H1 (cell line): ENCODE measurements around the gene FHAD1. TPM values are rescaled to one million over a fixed set of nuclear protein-coding genes. Genes with fewer than 3 reads are reported as not detected.

Experiments
- BACH1 ChIP-seq: IDR thresholded peaks from 2 replicates; pipeline ENCODE4 v1.6.1; 2012; ENCODE audit warnings: low read length, improper control_type of control experiment
- CHD7 ChIP-seq: fragments of 300-600 bp; sonication (generic); IDR thresholded peaks from 2 replicates; pipeline ENCODE4 v1.7.1; 2012; ENCODE audit warnings: low read length, moderate library complexity, mild to moderate bottlenecking, inconsistent platforms; ENCODE audit not compliant: insufficient replicate concordance
- HDAC2 ChIP-seq, 2 experiments: fragments of 300-600 bp in 1 of 2; sonication (generic) in 1 of 2; IDR thresholded peaks; 2 replicates each; pipeline ENCODE4 v1.6.1; 2011 to 2012; ENCODE audit warnings: low read depth in 2 of 2, low read length in 2 of 2, mild to moderate bottlenecking in 2 of 2, moderate library complexity in 2 of 2, borderline replicate concordance in 1 of 2, inconsistent platforms in 1 of 2
- JUN ChIP-seq: IDR thresholded peaks from 2 replicates; pipeline ENCODE4 v1.6.1; 2011; ENCODE audit warnings: low read depth, mild to moderate bottlenecking, improper control_type of control experiment, low read length
- NANOG ChIP-seq: IDR thresholded peaks from 2 replicates; pipeline ENCODE4 v1.6.1; 2011; ENCODE audit warnings: low read length, low read depth, mild to moderate bottlenecking, inconsistent platforms; ENCODE audit not compliant: insufficient read depth, poor library complexity, severe bottlenecking
- SAP30 ChIP-seq: fragments of 300-600 bp; sonication (generic); IDR thresholded peaks from 2 replicates; pipeline ENCODE4 v1.7.1; 2012; ENCODE audit warnings: low read length, moderate library complexity, mild to moderate bottlenecking, inconsistent platforms; ENCODE audit not compliant: insufficient read depth, insufficient replicate concordance
- SP1 ChIP-seq: IDR thresholded peaks from 2 replicates; pipeline ENCODE4 v1.6.1; 2011; ENCODE audit warnings: low read depth, low read length
- SRF ChIP-seq: IDR thresholded peaks from 2 replicates; pipeline ENCODE4 v1.6.1; 2011; ENCODE audit warnings: mild to moderate bottlenecking, low read depth, low read length, moderate library complexity
- TAF7 ChIP-seq: optimal IDR thresholded peaks from 2 replicates; pipeline ENCODE3; 2011; ENCODE audit warnings: low read depth, mild to moderate bottlenecking, inconsistent platforms, low read length, moderate library complexity, borderline replicate concordance
- polyA plus RNA-seq, 7 experiments: library from polyadenylated mRNA; depleted of rRNA in 3 of 7; stranded (reverse) in 5 of 7; unstranded in 2 of 7; fragments of >200 nt in 5 of 7; fragments of 200-250 nt in 2 of 7; gene quantifications; 1 replicate in 5 of 7; 2 replicates in 1 of 7; 4 replicates in 1 of 7; pipeline versions ENCODE4 v1.2.1 to v1.2.3, GENCODE V29; 2011 to 2013; ENCODE audit warnings: missing spikeins in 2 of 7, mixed read lengths in 2 of 7
- total RNA-seq: library from RNA; stranded (reverse); fragmentation: NEBNext Ultra II Directional; extraction: Animal tissue kit (Norgen Biotek cat#: 25700); gene quantifications from 2 replicates; pipeline ENCODE4 v1.2.1, GENCODE V29; 2021
- TF ChIP-seq, protein P1 (sequence below): IDR thresholded peaks from 2 replicates; pipeline ENCODE4 v1.6.1; 2012; ENCODE audit warnings: inconsistent platforms

Gene FHAD1
- total and polyA plus RNA-seq, 2 of the 8 experiments (the other 6 are each of a cell fraction or from before 2014, with no cell fraction given), result 0.39 to 0.69 TPM

DNA sequence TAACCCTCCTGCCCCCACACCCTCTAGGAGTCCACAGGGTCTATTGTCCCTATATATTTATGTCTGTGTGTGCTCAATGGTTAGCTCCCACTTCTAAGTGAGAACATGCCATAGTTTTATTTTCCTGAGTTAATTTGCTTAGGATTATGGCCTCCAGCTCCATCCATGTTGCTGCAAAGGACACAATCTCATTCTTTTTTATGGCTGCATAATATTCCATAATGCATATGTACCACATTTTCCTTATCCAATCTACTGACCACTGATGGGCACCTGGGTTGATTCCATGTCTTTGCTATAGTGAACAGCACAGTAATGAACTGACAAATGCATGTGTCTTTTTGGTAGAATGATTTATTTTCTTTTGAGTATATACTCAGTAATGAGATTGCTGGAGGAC, 13.3 kb upstream of the FHAD1 start (continued):
- TF ChIP-seq CHD7, result no peak
- no peak for TF ChIP-seq NANOG
- TF ChIP-seq SRF, result no peak
- no peak for TF ChIP-seq HDAC2 (IDR thresholded peaks at IDR 0.05; ENCODE audit: borderline replicate concordance in 1 of 2, low read depth in 2 of 2, low read length in 2 of 2)
- no peak for TF ChIP-seq BACH1
- TF ChIP-seq TAF7, result no peak
- no peak for TF ChIP-seq JUN
- TF ChIP-seq SAP30, result no peak
- TF ChIP-seq, protein P1, sequence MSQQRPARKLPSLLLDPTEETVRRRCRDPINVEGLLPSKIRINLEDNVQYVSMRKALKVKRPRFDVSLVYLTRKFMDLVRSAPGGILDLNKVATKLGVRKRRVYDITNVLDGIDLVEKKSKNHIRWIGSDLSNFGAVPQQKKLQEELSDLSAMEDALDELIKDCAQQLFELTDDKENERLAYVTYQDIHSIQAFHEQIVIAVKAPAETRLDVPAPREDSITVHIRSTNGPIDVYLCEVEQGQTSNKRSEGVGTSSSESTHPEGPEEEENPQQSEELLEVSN, result no peak
- TF ChIP-seq SP1, result no peak
